ENCODE results near the gene MYO7A. TPM values are rescaled to one million over a fixed set of nuclear protein-coding genes. Genes with fewer than 3 reads are reported as not detected.

The MYO7A gene
- total RNA-seq, 8 experiments from 2014 or later: 0.71 to 23.1 (median 5.8) TPM

- 40 to 92% (median 68%) methylated on average over 1 to 5 of the region's 20 CpGs; no CpG with 5 or more reads in 4 of the 10 experiments for WGBS, 10 experiments
- no peak for ATAC-seq (replicated peaks in 6 of 8)
- Histone ChIP-seq H3K27ac (no peak overlapping the region), H3K4me3 (no peak overlapping the region), H3K4me1 (replicated peaks in 1 of 2) (no peaks in the 10 kb centered on the region)
- in situ Hi-C loops (cut with MboI; ENCODE audit: low pct_unique_long_range_greater_than_20kb in 2 of 9, low sequenced_read_pairs in 9 of 9, unreplicated experiment in 9 of 9): no loop called here
Observed at GRCh38 chr11:77159937-77160495, 32.0 kb downstream of the MYO7A start.

- in situ Hi-C loops (cut with MboI; ENCODE audit: low pct_unique_long_range_greater_than_20kb in 2 of 9, low sequenced_read_pairs in 9 of 9, unreplicated experiment in 9 of 9): no loop called here
- no peak overlapping the region for H3K4me3 ChIP-seq
- no peak for ATAC-seq (replicated peaks in 6 of 8)
- no peaks in the 10 kb centered on the region for H3K4me1 ChIP-seq (replicated peaks in 1 of 2)
- WGBS, 10 experiments: 36 to 90% (median 64%) methylated on average over 2 to 6 of the region's 6 CpGs; no CpG with 5 or more reads in 2 of the 10 experiments
- H3K27ac ChIP-seq: no peak overlapping the region
Observed at GRCh38 chr11:77163271-77163670, 35.2 kb downstream of the MYO7A start.

DNA sequence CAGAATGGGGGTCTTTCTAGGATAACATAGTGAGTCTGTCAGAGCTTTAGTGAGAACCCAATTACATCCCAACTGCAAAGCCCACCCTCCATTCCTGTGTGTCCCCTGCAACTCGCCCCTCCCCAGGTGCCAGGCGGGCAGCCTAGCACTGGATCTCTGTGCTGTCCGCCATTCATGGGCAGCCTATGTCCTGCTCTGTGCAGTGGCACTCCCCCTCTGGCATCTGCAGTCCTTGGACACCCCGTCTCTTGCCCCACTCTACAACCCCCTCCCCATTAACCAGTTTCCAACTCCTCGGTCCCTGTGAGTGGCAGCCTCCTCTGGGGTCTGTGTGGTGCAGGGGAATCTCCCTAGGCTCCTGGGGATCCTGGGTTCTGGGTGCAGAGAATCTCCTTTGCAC, 37.0 kb downstream of the MYO7A start:
- Histone ChIP-seq H3K4me3 (no peak overlapping the region), H3K4me1 (replicated peaks in 1 of 2) (no peaks in the 10 kb centered on the region), H3K27ac (no peak overlapping the region)
- ATAC-seq (replicated peaks in 6 of 8): no peak
- in situ Hi-C loops (cut with MboI; ENCODE audit: low pct_unique_long_range_greater_than_20kb in 2 of 9, low sequenced_read_pairs in 9 of 9, unreplicated experiment in 9 of 9): no loop called here
- no CpG with 5 or more reads among the region's 5 CpGs for WGBS, 10 experiments

DNA sequence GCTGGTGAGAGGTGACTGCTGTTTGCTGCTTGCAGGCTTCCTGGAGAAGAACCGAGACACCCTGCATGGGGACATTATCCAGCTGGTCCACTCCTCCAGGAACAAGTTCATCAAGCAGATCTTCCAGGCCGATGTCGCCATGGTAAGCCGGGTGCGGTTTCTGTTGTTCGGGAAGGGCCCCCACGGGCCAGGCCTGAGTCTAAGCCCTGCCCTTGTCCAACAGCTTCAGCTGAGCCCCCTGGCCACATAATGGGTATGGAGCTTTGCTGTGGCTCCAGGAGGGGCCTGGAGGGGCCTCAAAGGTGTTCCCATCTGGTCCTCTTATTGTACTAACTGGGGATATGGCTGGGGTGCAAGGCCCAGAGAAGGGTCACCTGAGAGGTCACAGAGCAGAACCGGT, 38.0 kb downstream of the MYO7A start:
- in situ Hi-C loops (cut with MboI; ENCODE audit: low pct_unique_long_range_greater_than_20kb in 2 of 9, low sequenced_read_pairs in 9 of 9, unreplicated experiment in 9 of 9): no loop called here
- 0 to 100% (median 48%) methylated on average over 1 to 5 of the region's 8 CpGs; no CpG with 5 or more reads in 6 of the 10 experiments for WGBS, 10 experiments
- Histone ChIP-seq H3K27ac (no peak overlapping the region), H3K4me3 (no peak overlapping the region), H3K4me1 (replicated peaks in 1 of 2) (peaks cover 0 to 1% of the 10 kb centered on the region in 2 donors)
- no peak for ATAC-seq (replicated peaks in 6 of 8)

DNA sequence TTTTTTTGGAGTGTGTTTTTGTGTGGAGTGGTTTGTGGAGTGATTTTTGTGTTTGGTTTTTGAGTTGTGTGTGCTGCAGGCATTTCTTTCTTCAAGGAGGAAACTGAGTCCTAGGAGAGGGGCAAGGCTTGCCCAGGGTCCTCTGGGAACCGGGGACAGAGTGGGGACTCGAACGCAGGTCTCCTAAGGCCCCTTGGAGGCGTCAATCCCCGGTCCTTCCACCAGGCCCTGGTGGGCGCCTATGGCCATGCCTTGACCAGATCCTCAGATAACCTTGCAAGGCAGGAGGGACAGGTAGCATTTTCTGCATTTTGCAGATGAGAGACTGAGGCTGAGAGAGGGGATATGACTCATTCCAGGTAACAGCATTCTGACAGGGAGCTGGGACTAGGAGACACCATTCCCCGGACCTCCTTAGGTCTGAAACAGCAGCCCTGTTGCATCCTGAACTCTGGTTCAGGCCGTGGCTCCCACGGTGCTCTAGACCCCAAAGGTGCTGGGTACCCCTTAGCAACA, 39.1 kb downstream of the MYO7A start:
- no peak overlapping the region for H3K4me3 ChIP-seq
- in situ Hi-C loops (cut with MboI; ENCODE audit: low pct_unique_long_range_greater_than_20kb in 2 of 9, low sequenced_read_pairs in 9 of 9, unreplicated experiment in 9 of 9): no loop called here

GRCh38 chr11:77167791-77168190, 39.7 kb downstream of the MYO7A start:
- Histone ChIP-seq H3K4me3 (no peak overlapping the region), H3K4me1 (replicated peaks in 1 of 2) (peaks cover 14 to 19% of the 10 kb centered on the region in 2 donors), H3K27ac (no peak overlapping the region)
- no peak for ATAC-seq (replicated peaks in 6 of 8)
- WGBS, 10 experiments: 60 to 96% (median 79%) methylated on average over 1 to 6 of the region's 8 CpGs; no CpG with 5 or more reads in 6 of the 10 experiments
- in situ Hi-C loops (cut with MboI; ENCODE audit: low pct_unique_long_range_greater_than_20kb in 2 of 9, low sequenced_read_pairs in 9 of 9, unreplicated experiment in 9 of 9): no loop called here

More for the DNA sequence above, 39.1 kb downstream of the MYO7A start:
- 33 to 100% (median 80%) methylated on average over 1 to 5 of the region's 9 CpGs; no CpG with 5 or more reads in 5 of the 10 experiments for WGBS, 10 experiments
- Histone ChIP-seq H3K27ac (no peak overlapping the region), H3K4me1 (replicated peaks in 1 of 2) (peaks cover 10 to 13% of the 10 kb centered on the region in 2 donors)
- no peak for ATAC-seq (replicated peaks in 6 of 8)

DNA sequence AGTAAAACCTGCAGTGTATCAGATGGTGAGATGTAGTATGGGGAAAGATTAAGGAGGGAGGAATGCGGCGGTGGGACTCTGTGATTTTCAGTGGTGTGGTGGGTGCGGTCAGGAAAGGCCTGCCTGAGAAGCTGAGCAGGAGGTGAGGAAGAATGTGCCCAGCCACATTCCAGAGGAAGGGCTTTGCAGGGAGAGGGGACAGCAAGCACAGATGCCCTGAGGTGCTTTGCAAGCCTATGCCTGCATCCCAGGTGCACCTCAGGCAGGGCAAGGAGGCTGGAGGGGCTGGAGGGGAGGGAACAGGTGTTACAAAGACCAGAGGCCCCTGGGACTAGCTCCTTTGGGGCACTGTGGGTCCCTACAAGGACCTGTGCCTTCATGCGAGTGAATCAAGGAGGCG, 42.1 kb downstream of the MYO7A start:
- Histone ChIP-seq H3K27ac (no peak overlapping the region), H3K4me1 (replicated peaks in 1 of 2) (peaks cover 20 to 35% of the 10 kb centered on the region in 2 donors), H3K4me3 (no peak overlapping the region)
- in situ Hi-C loops (cut with MboI; ENCODE audit: low pct_unique_long_range_greater_than_20kb in 2 of 9, low sequenced_read_pairs in 9 of 9, unreplicated experiment in 9 of 9): no loop called here
- WGBS, 10 experiments: 80 to 100% (median 100%) methylated on average over 1 to 3 of the region's 5 CpGs; no CpG with 5 or more reads in 3 of the 10 experiments
- peak in 1 of 8 experiments; percentile 45 for ATAC-seq (replicated peaks in 6 of 8)

- WGBS, 10 experiments: 77 to 97% (median 88%) methylated on average over 1 to 8 of the region's 8 CpGs; no CpG with 5 or more reads in 2 of the 10 experiments
- Histone ChIP-seq H3K4me1 (replicated peaks in 1 of 2) (peaks cover 30 to 46% of the 10 kb centered on the region in 2 donors), H3K4me3 (no peak overlapping the region), H3K27ac (no peak overlapping the region)
- no peak for ATAC-seq (replicated peaks in 6 of 8)
- in situ Hi-C loops (cut with MboI; ENCODE audit: low pct_unique_long_range_greater_than_20kb in 2 of 9, low sequenced_read_pairs in 9 of 9, unreplicated experiment in 9 of 9): no loop called here
Observed at GRCh38 chr11:77171254-77171653, 43.2 kb downstream of the MYO7A start.

DNA sequence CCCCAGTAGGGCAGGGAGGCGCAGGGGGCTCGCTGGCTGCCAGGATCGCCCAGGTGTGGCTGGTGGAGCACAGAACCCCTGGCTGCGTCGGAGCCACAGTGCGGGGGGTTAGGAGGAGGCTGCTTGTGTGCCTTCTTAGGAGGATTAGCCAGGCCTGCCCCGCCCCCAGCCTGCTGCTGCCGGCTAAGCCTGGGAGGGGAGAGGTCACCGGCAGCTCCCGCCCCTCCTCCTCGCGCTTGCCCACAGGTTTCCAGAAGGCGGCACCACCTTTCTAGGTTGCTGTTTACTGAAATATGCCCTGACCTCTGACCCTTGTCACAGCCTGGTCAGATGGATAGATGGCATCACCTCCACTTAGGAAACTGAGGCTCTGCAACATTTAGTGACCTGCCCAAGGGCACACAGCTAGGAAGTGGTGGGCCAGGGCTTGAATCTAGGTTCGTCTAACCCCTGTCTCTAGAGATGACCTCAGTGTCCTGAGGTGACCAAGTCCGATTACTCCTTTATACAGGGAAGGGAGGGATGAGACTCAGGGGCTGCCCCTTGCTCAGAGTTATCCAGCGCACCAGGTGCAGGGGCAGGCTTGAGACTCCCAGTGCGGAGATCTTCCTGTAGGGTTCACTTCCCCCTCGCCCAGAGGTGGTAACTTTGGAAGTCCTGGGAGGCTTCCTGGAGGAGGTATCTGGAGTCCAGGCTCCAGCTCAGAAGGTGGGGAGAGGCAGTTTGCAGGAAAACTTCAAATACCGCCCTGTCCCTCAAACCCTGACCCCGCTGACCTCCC, 44.0 kb downstream of the MYO7A start:
- 17 to 72% (median 61%) methylated on average over 2 to 8 of the region's 20 CpGs; no CpG with 5 or more reads in 6 of the 10 experiments for WGBS, 10 experiments
- H3K27ac ChIP-seq: peak overlapping the region in 1 of 2 donors; percentile 8

GRCh38 chr11:77172666-77172982, 44.6 kb downstream of the MYO7A start:
- in situ Hi-C loops (cut with MboI; ENCODE audit: low pct_unique_long_range_greater_than_20kb in 2 of 9, low sequenced_read_pairs in 9 of 9, unreplicated experiment in 9 of 9): no loop called here
- 40 to 100% (median 100%) methylated on average over 1 to 3 of the region's 16 CpGs; no CpG with 5 or more reads in 7 of the 10 experiments for WGBS, 10 experiments
- Histone ChIP-seq H3K4me3 (no peak overlapping the region), H3K4me1 (replicated peaks in 1 of 2) (peaks cover 30 to 47% of the 10 kb centered on the region in 2 donors), H3K27ac (no peak overlapping the region)
- peak in 3 of 8 experiments; percentile 58 to 77 (median 64) for ATAC-seq (replicated peaks in 6 of 8)

More for the DNA sequence above, 44.0 kb downstream of the MYO7A start:
- in situ Hi-C loops (cut with MboI; ENCODE audit: low pct_unique_long_range_greater_than_20kb in 2 of 9, low sequenced_read_pairs in 9 of 9, unreplicated experiment in 9 of 9): no loop called here
- Histone ChIP-seq H3K4me1 (replicated peaks in 1 of 2) (peaks cover 30 to 47% of the 10 kb centered on the region in 2 donors), H3K4me3 (no peak overlapping the region)
- peak in 7 of 8 experiments; percentile 25 to 94 (median 80) for ATAC-seq (replicated peaks in 6 of 8)

GRCh38 chr11:77173494-77173893, 45.4 kb downstream of the MYO7A start:
- peak in 1 of 8 experiments; percentile 25 for ATAC-seq (replicated peaks in 6 of 8)
- H3K4me1 ChIP-seq (replicated peaks in 1 of 2): peaks cover 30 to 47% of the 10 kb centered on the region in 2 donors
- in situ Hi-C loops (cut with MboI; ENCODE audit: low pct_unique_long_range_greater_than_20kb in 2 of 9, low sequenced_read_pairs in 9 of 9, unreplicated experiment in 9 of 9): no loop called here
- WGBS, 10 experiments: 100% methylated on average over 1 of the region's 10 CpGs; no CpG with 5 or more reads in 8 of the 10 experiments
- H3K4me3 ChIP-seq: no peak overlapping the region
- no peak overlapping the region for H3K27ac ChIP-seq

DNA sequence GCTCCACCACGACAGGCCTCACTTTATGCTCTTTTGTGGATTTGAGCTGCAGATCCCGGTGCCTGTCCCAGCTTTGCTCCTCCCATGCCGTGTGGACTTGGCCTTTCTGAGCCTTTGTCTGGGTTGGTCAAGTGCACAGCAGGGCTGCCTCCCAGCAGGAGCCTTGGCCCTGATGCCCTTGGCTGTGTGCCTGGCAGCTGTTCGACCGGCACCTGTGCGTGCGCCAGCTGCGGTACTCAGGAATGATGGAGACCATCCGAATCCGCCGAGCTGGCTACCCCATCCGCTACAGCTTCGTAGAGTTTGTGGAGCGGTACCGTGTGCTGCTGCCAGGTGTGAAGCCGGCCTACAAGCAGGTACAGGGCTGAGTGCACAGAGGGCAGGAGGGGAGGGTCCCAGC, 46.5 kb downstream of the MYO7A start:
- in situ Hi-C loops (cut with MboI; ENCODE audit: low pct_unique_long_range_greater_than_20kb in 2 of 9, low sequenced_read_pairs in 9 of 9, unreplicated experiment in 9 of 9): no loop called here
- ATAC-seq (replicated peaks in 6 of 8): no peak
- H3K4me1 ChIP-seq (replicated peaks in 1 of 2): peaks cover 30 to 47% of the 10 kb centered on the region in 2 donors
- WGBS, 10 experiments: 40 to 100% (median 78%) methylated on average over 1 to 9 of the region's 16 CpGs; no CpG with 5 or more reads in 4 of the 10 experiments
- no peak overlapping the region for H3K4me3 ChIP-seq
- no peak overlapping the region for H3K27ac ChIP-seq

Measured in motor neuron (in vitro differentiated cells).